Measurements from ENCODE around the gene PRSS2. TPM values are rescaled to one million over a fixed set of nuclear protein-coding genes. Genes with fewer than 3 reads are reported as not detected.

The PRSS2 gene
- total and polyA plus RNA-seq, 4 donors = 0.21 TPM; not detected in 3

DNA sequence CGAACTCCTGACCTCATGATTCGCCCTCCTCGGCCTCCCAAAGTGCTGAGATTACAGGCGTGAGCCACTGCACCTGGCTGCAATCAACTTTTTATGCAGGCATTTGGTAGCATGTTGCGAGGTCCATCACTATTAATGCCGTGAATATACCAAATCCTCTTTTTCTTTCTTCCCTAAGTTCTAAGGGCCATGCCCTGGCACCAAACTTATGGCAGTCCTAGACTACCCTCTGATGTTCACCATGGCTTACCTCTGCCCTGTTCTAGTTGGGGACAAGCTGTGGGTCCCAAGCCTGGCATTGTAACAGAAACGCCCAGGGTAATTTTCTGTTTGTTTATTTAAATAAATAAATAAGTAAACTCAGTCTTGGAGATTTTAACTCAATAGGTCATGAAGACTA, 13.3 kb downstream of the PRSS2 start:
- H3K4me3 ChIP-seq (ENCODE audit: low read depth in 1 of 3, low read length in 3 of 3) = no peak overlapping the region
- H3K9ac ChIP-seq (ENCODE audit: low read depth in 1 of 2, low read length in 2 of 2) = no peak overlapping the region
- H3K9me3 ChIP-seq (ENCODE audit: control insufficient read depth in 4 of 4, low read length in 3 of 4) = no peaks in the 10 kb centered on the region
- no peaks in the 10 kb centered on the region for H3K36me3 ChIP-seq (ENCODE audit: control insufficient read depth in 4 of 4, insufficient read depth in 3 of 4, low read depth in 1 of 4, low read length in 3 of 4)
- TF ChIP-seq, protein P1, sequence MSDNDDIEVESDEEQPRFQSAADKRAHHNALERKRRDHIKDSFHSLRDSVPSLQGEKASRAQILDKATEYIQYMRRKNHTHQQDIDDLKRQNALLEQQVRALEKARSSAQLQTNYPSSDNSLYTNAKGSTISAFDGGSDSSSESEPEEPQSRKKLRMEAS (IDR thresholded peaks at IDR 0.05) = no peak
- TF ChIP-seq HNF4A (conservative IDR thresholded peaks at IDR 0.05) (no peak), HNF4G (IDR thresholded peaks at IDR 0.05) (no peak), RXRA (IDR thresholded peaks at IDR 0.05) (no peak), EGR1 (IDR thresholded peaks at IDR 0.05; ENCODE audit: low read depth in 2 of 2) (no peak), JUND (IDR thresholded peaks at IDR 0.05) (no peak), YY1 (IDR thresholded peaks at IDR 0.05) (no peak), RAD21 (IDR thresholded peaks at IDR 0.05) (no peak), TAF1 (conservative IDR thresholded peaks at IDR 0.05) (no peak), SP1 (IDR thresholded peaks at IDR 0.05) (no peak)
- TF ChIP-seq, protein P2, sequence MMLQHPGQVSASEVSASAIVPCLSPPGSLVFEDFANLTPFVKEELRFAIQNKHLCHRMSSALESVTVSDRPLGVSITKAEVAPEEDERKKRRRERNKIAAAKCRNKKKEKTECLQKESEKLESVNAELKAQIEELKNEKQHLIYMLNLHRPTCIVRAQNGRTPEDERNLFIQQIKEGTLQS (IDR thresholded peaks at IDR 0.05) = no peak
- TF ChIP-seq, protein P3, sequence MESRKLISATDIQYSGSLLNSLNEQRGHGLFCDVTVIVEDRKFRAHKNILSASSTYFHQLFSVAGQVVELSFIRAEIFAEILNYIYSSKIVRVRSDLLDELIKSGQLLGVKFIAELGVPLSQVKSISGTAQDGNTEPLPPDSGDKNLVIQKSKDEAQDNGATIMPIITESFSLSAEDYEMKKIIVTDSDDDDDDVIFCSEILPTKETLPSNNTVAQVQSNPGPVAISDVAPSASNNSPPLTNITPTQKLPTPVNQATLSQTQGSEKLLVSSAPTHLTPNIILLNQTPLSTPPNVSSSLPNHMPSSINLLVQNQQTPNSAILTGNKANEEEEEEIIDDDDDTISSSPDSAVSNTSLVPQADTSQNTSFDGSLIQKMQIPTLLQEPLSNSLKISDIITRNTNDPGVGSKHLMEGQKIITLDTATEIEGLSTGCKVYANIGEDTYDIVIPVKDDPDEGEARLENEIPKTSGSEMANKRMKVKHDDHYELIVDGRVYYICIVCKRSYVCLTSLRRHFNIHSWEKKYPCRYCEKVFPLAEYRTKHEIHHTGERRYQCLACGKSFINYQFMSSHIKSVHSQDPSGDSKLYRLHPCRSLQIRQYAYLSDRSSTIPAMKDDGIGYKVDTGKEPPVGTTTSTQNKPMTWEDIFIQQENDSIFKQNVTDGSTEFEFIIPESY (IDR thresholded peaks at IDR 0.05) = no peak
- peaks cover 0 to 5% (median 1%) of the 10 kb centered on the region in 4 donors for H3K4me1 ChIP-seq (ENCODE audit: control insufficient read depth in 4 of 4, insufficient read depth in 4 of 4, low read length in 3 of 4)
- no peak overlapping the region for H3K27ac ChIP-seq (ENCODE audit: low read depth in 1 of 2, low read length in 2 of 2)
- H3K27me3 ChIP-seq (ENCODE audit: control insufficient read depth in 4 of 4, insufficient read depth in 4 of 4, low read length in 3 of 4) = no peaks in the 10 kb centered on the region
- WGBS = 79% methylated on average over 7 of the region's 7 CpGs
- no peak for DNase-seq (ENCODE audit: low spot score)

DNA sequence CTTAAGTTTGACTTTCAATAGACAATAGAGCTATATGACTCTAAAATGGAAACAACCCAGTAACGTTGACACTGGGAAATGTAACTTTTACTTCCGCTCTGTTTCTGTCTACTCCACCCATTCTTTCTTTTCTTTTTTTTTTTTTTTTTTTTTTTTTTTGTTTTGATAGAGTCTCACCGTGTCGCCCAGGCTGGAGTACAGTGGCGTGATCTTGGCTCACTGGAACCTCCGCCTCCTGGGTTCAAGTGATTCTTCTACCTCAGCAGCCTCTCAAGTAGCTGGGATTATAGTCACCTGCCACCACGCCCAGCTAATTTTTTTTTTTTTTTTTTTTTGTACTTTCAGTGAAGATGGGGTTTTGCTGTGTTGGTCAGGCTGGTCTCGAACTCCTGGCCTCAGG, 13.9 kb downstream of the PRSS2 start:
- Histone ChIP-seq H3K4me1 (ENCODE audit: control insufficient read depth in 4 of 4, insufficient read depth in 4 of 4, low read length in 3 of 4) (peaks cover 0 to 5% (median 1%) of the 10 kb centered on the region in 4 donors), H3K27me3 (ENCODE audit: control insufficient read depth in 4 of 4, insufficient read depth in 4 of 4, low read length in 3 of 4) (no peaks in the 10 kb centered on the region), H3K9me3 (ENCODE audit: control insufficient read depth in 4 of 4, low read length in 3 of 4) (no peaks in the 10 kb centered on the region), H3K4me3 (ENCODE audit: low read depth in 1 of 3, low read length in 3 of 3) (no peak overlapping the region), H3K9ac (ENCODE audit: low read depth in 1 of 2, low read length in 2 of 2) (no peak overlapping the region), H3K36me3 (ENCODE audit: control insufficient read depth in 4 of 4, insufficient read depth in 3 of 4, low read depth in 1 of 4, low read length in 3 of 4) (no peaks in the 10 kb centered on the region), H3K27ac (ENCODE audit: low read depth in 1 of 2, low read length in 2 of 2) (no peak overlapping the region)
- TF ChIP-seq GABPA (IDR thresholded peaks at IDR 0.05 in 1 of 2, conservative IDR thresholded peaks at IDR 0.05 in 1 of 2) (no peak), EGR1 (IDR thresholded peaks at IDR 0.05; ENCODE audit: low read depth in 2 of 2) (no peak), FOXA1 (IDR thresholded peaks at IDR 0.05) (no peak), YY1 (IDR thresholded peaks at IDR 0.05) (no peak), HNF4G (IDR thresholded peaks at IDR 0.05) (no peak), HNF4A (conservative IDR thresholded peaks at IDR 0.05) (no peak), RAD21 (IDR thresholded peaks at IDR 0.05) (no peak), JUND (IDR thresholded peaks at IDR 0.05) (no peak), FOXA2 (IDR thresholded peaks at IDR 0.05) (no peak), SP1 (IDR thresholded peaks at IDR 0.05) (no peak), TAF1 (conservative IDR thresholded peaks at IDR 0.05) (no peak), RXRA (IDR thresholded peaks at IDR 0.05) (no peak), NR2F2 (IDR thresholded peaks at IDR 0.05) (no peak)
- TF ChIP-seq, protein P4, sequence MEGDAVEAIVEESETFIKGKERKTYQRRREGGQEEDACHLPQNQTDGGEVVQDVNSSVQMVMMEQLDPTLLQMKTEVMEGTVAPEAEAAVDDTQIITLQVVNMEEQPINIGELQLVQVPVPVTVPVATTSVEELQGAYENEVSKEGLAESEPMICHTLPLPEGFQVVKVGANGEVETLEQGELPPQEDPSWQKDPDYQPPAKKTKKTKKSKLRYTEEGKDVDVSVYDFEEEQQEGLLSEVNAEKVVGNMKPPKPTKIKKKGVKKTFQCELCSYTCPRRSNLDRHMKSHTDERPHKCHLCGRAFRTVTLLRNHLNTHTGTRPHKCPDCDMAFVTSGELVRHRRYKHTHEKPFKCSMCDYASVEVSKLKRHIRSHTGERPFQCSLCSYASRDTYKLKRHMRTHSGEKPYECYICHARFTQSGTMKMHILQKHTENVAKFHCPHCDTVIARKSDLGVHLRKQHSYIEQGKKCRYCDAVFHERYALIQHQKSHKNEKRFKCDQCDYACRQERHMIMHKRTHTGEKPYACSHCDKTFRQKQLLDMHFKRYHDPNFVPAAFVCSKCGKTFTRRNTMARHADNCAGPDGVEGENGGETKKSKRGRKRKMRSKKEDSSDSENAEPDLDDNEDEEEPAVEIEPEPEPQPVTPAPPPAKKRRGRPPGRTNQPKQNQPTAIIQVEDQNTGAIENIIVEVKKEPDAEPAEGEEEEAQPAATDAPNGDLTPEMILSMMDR (IDR thresholded peaks at IDR 0.05; ENCODE audit: low read depth, low read length, missing input control) = no peak
- TF ChIP-seq, protein P2 (IDR thresholded peaks at IDR 0.05) = no peak
- TF ChIP-seq, protein P3 (IDR thresholded peaks at IDR 0.05) = no peak
- TF ChIP-seq, protein P5, sequence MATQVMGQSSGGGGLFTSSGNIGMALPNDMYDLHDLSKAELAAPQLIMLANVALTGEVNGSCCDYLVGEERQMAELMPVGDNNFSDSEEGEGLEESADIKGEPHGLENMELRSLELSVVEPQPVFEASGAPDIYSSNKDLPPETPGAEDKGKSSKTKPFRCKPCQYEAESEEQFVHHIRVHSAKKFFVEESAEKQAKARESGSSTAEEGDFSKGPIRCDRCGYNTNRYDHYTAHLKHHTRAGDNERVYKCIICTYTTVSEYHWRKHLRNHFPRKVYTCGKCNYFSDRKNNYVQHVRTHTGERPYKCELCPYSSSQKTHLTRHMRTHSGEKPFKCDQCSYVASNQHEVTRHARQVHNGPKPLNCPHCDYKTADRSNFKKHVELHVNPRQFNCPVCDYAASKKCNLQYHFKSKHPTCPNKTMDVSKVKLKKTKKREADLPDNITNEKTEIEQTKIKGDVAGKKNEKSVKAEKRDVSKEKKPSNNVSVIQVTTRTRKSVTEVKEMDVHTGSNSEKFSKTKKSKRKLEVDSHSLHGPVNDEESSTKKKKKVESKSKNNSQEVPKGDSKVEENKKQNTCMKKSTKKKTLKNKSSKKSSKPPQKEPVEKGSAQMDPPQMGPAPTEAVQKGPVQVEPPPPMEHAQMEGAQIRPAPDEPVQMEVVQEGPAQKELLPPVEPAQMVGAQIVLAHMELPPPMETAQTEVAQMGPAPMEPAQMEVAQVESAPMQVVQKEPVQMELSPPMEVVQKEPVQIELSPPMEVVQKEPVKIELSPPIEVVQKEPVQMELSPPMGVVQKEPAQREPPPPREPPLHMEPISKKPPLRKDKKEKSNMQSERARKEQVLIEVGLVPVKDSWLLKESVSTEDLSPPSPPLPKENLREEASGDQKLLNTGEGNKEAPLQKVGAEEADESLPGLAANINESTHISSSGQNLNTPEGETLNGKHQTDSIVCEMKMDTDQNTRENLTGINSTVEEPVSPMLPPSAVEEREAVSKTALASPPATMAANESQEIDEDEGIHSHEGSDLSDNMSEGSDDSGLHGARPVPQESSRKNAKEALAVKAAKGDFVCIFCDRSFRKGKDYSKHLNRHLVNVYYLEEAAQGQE (IDR thresholded peaks at IDR 0.05) = no peak
- TF ChIP-seq, protein P1 (IDR thresholded peaks at IDR 0.05) = no peak
- no peak for DNase-seq (ENCODE audit: low spot score)
- WGBS = 81% methylated on average over 8 of the region's 8 CpGs
